ENCODE results near the gene FMO3. TPM values are rescaled to one million over a fixed set of nuclear protein-coding genes. Genes with fewer than 3 reads are reported as not detected.

Gene FMO3
- total RNA-seq, 1 donor from 2014 or later, result not detected

- H3K27me3 ChIP-seq (ENCODE audit: control insufficient read depth, insufficient read depth, low read length), result no peaks in the 10 kb centered on the region
- FAIRE-seq, result no peak
- peak; percentile 70 for DNase-seq (ENCODE audit: low read depth)
- TF ChIP-seq CTCF (IDR thresholded peaks at IDR 0.05; ENCODE audit: insufficient read depth, low read length, severe bottlenecking), result no peak
- H3K4me3 ChIP-seq (ENCODE audit: low read depth, low read length), result no peak overlapping the region
- no peaks in the 10 kb centered on the region for H3K36me3 ChIP-seq (ENCODE audit: control insufficient read depth, insufficient read depth, low read length)
Observed at GRCh38 chr1:171150156-171150555, 59.5 kb downstream of the FMO3 start.

DNA sequence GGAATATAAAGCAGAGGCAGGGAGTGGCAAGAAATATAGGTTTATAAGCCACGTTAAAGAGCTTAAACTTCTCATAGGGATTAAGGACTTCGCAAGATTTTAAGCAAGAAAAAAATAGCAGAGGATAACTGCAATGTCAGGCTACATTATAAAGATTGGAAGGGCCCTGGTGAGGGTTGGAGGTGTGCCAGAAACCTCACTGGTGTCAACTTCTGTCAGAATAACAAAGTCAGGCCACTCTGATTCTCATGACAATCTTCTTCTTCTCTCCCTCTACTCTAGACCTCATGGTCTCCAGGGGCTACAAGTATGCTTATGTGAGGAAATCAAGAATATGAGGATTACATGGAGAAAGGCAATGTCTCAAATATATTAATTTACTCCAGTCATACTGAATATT lies 61.8 kb downstream of the FMO3 start:
- Histone ChIP-seq H3K4me3 (ENCODE audit: low read depth, low read length) (no peak overlapping the region), H3K36me3 (ENCODE audit: control insufficient read depth, insufficient read depth, low read length) (no peaks in the 10 kb centered on the region), H3K27me3 (ENCODE audit: control insufficient read depth, insufficient read depth, low read length) (no peaks in the 10 kb centered on the region)
- DNase-seq (ENCODE audit: low read depth), result no peak
- no peak for TF ChIP-seq CTCF (IDR thresholded peaks at IDR 0.05; ENCODE audit: insufficient read depth, low read length, severe bottlenecking)
- FAIRE-seq, result no peak

DNA sequence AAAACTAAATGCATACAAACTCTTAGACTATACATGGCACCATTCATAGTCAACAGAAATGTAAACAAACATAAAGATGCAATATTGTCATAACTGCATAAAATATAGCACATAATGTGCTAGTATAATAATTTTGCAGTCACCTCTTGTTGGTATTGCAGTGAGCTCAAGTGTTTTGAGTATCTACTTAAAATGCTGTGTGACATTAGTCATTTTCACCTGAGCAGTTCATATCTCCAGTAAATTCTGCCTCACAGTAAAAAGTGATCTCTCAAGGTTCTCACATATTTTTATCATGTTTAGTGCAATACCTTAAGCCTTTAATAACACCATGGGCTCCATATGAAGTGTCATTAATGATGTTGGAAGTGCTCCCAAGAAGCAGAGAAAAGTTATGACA lies 64.8 kb downstream of the FMO3 start:
- no peak overlapping the region for H3K4me3 ChIP-seq (ENCODE audit: low read depth, low read length)
- H3K36me3 ChIP-seq (ENCODE audit: control insufficient read depth, insufficient read depth, low read length), result no peaks in the 10 kb centered on the region
- H3K27me3 ChIP-seq (ENCODE audit: control insufficient read depth, insufficient read depth, low read length), result no peaks in the 10 kb centered on the region
- TF ChIP-seq CTCF (IDR thresholded peaks at IDR 0.05; ENCODE audit: insufficient read depth, low read length, severe bottlenecking), result no peak
- FAIRE-seq (no peak), DNase-seq (ENCODE audit: low read depth) (no peak)

- DNase-seq (ENCODE audit: low read depth), result no peak
- no peak overlapping the region for H3K4me3 ChIP-seq (ENCODE audit: low read depth, low read length)
- H3K36me3 ChIP-seq (ENCODE audit: control insufficient read depth, insufficient read depth, low read length), result no peaks in the 10 kb centered on the region
- no peak for TF ChIP-seq CTCF (IDR thresholded peaks at IDR 0.05; ENCODE audit: insufficient read depth, low read length, severe bottlenecking)
- FAIRE-seq, result no peak
- H3K27me3 ChIP-seq (ENCODE audit: control insufficient read depth, insufficient read depth, low read length), result no peaks in the 10 kb centered on the region
Observed at GRCh38 chr1:171158096-171158495, 67.4 kb downstream of the FMO3 start.

DNA sequence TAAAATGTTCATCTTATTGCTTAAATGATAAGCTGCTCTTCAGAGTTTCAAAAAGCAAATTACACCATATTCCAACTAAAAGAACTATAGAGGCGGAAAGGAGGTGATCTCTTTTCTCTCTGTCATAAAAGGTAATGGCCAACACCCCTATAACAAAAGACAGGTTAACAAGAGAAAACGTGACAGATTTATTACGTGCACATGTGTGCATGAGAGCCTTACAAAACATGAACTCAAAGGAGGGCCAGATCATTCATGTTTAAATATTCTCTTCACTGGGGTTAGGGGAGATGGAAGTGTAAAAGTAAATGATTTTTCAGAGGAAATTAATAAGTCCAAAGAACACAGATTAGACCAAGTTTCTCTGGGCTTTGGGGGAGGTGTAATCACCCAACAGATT lies 67.8 kb downstream of the FMO3 start:
- TF ChIP-seq CTCF (IDR thresholded peaks at IDR 0.05; ENCODE audit: insufficient read depth, low read length, severe bottlenecking), result no peak
- no peaks in the 10 kb centered on the region for H3K27me3 ChIP-seq (ENCODE audit: control insufficient read depth, insufficient read depth, low read length)
- no peak for FAIRE-seq
- DNase-seq (ENCODE audit: low read depth), result no peak
- no peaks in the 10 kb centered on the region for H3K36me3 ChIP-seq (ENCODE audit: control insufficient read depth, insufficient read depth, low read length)
- no peak overlapping the region for H3K4me3 ChIP-seq (ENCODE audit: low read depth, low read length)

GRCh38 chr1:171159148-171159547 lies 68.4 kb downstream of the FMO3 start:
- Histone ChIP-seq H3K27me3 (ENCODE audit: control insufficient read depth, insufficient read depth, low read length) (no peaks in the 10 kb centered on the region), H3K4me3 (ENCODE audit: low read depth, low read length) (no peak overlapping the region), H3K36me3 (ENCODE audit: control insufficient read depth, insufficient read depth, low read length) (no peaks in the 10 kb centered on the region)
- DNase-seq (ENCODE audit: low read depth) (no peak), FAIRE-seq (no peak)
- TF ChIP-seq CTCF (IDR thresholded peaks at IDR 0.05; ENCODE audit: insufficient read depth, low read length, severe bottlenecking), result no peak

All from bronchial epithelial cell (primary cell).